GM19467 (cell line): ENCODE results near the gene SLC35E1.
"Not testable (repeated sequence)": the region's sequence is repeated elsewhere in the genome, so short reads cannot be mapped to it uniquely, and the experiment has no call there.

Experiments
- ATAC-seq: cut with Tn5 transposase; IDR thresholded peaks from one replicate; pipeline ENCODE4 v1.9.1; 2021; ENCODE audit warnings: mild to moderate bottlenecking, moderate library complexity; ENCODE audit not compliant: unreplicated experiment

Gene SLC35E1

DNA sequence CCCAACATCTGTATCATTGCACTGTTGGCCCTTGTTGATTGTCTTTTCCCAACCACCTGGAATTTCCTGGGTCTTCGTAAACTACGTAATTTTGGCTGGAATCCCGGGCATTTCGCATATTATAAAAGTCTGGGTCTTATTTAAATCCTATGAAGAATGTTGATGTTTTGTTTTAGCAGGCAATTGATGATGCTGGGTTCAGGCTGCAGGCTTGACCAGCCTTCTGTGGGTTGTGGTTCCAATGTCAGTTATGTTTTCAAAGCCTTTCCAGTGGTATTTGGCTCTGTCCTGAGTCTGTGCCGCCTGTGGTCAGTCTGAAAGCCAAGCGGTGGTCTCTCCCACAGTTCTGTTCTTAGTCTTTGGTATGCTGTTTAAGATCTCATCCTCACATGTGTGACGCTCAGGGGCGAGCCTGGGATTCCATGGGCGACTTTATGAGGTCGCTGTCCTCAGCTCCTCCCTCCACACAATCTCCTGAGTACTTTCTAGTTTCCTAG lies 12.4 kb downstream of the SLC35E1 start:
- no peak for ATAC-seq

DNA sequence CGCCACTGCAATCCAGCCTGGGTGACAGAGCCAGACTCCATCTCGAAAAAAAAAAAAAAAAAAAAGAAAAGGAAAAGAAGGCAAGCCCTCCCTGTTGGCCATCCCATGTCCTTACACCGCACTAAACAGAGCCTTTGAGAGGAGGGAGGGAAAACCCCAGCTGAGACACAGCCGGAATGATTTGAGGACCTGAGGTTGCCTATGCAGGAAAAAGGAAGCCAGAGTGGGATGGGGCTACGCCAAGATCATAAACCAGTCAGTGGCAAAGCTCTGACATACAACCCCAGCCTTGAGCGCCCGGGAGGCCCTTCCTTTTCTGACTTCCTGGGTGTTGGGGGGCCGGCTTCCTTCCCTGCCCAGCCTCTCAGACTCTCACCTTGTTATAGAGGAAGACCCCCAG lies 17.4 kb downstream of the SLC35E1 start:
- ATAC-seq, result no peak

GRCh38 chr19:16551902-16552301 lies 20.3 kb downstream of the SLC35E1 start:
- ATAC-seq, result not testable (repeated sequence)

DNA sequence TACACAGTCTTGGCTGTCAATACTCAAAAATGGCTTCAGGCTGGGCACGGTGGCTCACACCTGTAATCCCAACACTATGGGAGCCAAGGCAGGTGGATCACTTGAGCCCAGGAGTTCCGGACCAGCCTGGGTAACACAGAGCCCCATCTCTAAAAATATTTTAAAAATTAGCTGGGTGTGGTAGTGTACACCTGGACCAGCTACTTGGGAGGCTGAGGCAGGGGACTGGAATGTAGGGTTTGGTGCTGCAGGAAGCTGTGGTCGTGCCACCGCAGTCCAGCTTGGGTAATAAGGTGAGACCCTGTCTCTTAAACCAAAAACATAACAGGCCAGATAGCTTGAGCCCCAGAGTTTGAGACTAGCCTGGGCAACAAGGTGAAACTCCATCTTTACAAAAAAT lies 23.3 kb downstream of the SLC35E1 start:
- ATAC-seq, result no peak

- no peak for ATAC-seq
Measured at GRCh38 chr19:16544473-16545231, 27.6 kb downstream of the SLC35E1 start.

DNA sequence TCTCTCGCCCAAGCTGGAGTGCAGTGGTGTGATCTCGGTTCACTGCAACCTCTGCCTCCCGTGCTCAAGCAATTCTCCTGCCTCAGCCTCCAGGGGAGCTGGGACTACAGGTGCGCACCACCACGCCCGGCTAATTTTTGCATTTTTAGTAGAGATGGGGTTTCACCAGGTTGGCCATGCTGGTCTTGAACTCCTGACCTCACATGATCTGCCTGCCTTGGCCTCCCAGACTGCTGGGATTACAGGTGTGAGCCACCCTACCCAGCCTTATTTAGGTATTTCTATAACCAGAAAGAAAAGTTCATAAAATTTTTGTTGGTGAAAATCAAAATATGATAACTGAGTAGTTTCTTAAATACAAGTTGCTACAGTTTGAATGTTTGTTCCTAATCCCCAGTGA lies 28.5 kb downstream of the SLC35E1 start:
- ATAC-seq, result not testable (repeated sequence)

- no peak for ATAC-seq
Measured at GRCh38 chr19:16542910-16543472, 29.2 kb downstream of the SLC35E1 start.

DNA sequence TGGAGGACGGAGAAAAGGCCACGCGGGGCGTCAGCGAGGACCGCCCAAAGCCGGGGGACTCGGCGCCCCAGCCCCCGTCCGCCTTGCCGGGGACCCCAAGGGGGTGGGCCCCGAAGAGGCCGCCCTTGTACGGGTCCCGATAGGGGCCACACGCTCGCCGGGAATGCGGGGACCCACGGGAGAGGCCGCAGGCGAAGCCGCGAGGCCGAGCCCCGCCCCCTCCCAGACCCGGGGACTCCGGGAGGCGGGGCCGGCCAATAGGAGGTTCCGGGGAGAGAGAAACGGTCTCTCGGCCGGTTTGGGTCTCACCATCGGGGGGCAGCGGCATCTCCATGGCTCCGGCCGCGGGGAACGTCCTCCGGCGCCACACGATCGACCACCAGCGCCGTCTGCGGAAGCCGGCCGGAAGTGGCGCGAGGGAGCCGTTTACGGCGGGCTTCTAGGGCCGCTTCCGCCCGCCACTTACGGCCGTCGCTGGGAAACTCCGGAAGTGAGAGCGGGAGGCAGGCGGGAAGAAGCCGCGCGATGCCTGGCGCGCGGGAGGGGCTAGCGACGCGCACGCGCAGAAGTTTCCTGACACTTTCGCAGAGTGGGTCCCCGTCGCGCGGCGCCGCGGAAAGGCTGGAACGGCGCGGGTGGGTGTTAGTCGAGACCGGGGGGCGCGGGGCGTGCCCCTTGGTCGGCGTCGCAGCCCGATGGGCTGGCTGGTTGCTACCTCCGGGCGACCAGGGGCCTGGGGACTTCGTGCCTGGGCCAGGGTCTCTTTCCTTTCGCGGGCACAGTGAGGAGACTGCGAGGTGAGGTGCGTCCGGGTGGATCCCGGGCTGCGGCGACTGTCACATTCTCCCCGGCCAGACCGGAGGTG lies 29.9 kb downstream of the SLC35E1 start, which contains the start of gene CHERP:
Gene CHERP, minus strand, starts transcription at position 393 of the 865 bp plus-strand sequence. Its CDS starts 59 bp downstream, at position 334.
- ATAC-seq, result peak; percentile 68

DNA sequence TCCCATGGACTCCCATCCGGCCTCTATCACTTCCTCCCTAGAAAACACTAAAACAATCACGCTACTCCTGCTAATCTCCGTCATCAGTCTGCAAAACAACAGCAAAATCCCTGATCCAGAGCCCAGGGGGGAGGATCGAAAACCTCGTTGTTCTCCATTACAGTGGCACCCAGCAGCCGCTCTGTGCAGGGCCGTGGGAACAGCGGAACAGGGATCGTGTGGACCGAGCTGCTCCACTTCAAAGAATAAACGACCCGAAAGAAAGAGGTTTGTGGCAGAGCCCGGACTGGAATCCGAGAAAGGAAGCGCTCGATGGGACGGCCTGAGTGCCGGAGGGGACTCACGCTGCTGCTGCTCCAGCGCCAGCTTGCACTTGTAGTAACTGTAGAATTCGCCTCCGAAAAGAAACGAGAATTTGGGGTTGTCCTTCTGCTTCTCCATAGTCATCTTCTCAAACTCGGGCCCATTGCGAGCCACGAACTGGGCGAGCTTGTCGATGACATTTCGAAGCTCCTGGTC lies 30.6 kb downstream of the SLC35E1 start:
- no peak for ATAC-seq

- no peak for ATAC-seq
Measured at GRCh38 chr19:16540948-16541347, 31.3 kb downstream of the SLC35E1 start.

DNA sequence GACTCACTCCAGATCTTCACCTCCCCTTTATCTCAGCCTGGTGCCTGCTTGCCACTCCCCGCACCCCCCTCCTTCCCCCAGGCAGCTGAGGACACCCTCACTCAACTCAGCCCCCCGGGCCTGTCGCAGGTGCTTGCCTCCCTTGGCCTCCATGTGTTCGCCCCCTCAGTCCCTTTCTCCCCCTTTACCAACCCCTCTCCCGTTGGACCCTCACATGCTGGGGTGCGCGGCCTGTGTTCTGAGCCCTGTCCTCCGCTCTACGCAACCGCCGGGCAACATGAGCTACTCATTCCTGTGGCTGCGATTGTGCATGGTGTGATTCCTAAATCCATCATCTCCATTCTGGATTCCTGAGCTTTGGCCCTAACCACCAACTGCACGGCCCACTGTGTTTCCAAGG lies 35.1 kb downstream of the SLC35E1 start:
- no peak for ATAC-seq

DNA sequence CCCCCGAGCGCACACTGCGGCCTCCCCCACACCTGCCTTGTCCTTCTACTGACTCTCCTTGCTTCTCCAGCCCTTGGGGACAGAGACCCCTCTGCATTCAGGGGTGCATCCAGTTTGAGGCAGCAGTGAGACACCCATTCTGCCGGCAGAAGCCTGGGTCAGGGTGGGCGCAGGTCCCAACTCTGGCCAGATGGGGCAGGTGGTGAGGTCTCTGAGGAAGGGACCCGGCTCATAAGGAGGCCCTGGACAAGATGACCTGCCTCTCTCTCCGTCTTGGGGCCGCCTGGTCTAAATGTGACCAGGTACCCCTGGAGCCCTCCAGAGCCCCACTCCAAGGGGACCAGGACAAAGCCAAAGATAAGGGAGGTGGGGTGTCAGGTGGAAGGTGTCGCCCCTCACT lies 36.1 kb downstream of the SLC35E1 start:
- no peak for ATAC-seq

DNA sequence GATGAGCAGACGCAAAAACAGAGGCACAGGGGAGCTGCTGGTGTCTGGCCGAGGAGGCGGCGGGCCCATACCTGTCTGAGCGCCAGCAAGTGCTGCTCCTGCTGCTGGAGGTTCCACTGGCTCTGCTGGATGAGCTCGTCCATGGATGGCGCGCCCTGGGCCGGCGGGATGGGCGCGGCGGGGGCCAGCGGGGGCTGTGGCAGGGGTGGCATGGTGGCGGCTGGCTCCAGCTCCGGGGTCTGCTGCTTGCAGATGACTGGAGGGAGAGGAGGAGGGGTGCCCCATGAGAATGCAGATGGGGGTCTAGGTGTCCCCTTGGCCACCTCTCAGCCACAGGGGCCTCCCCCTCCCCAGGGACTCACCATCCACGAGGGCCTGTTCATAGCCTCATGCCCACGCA lies 36.8 kb downstream of the SLC35E1 start:
- no peak for ATAC-seq

GRCh38 chr19:16532440-16533234 lies 39.6 kb downstream of the SLC35E1 start:
- ATAC-seq, result no peak

GRCh38 chr19:16531380-16531669 lies 40.9 kb downstream of the SLC35E1 start:
- no peak for ATAC-seq

GRCh38 chr19:16530540-16531379 lies 41.5 kb downstream of the SLC35E1 start:
- ATAC-seq, result no peak

DNA sequence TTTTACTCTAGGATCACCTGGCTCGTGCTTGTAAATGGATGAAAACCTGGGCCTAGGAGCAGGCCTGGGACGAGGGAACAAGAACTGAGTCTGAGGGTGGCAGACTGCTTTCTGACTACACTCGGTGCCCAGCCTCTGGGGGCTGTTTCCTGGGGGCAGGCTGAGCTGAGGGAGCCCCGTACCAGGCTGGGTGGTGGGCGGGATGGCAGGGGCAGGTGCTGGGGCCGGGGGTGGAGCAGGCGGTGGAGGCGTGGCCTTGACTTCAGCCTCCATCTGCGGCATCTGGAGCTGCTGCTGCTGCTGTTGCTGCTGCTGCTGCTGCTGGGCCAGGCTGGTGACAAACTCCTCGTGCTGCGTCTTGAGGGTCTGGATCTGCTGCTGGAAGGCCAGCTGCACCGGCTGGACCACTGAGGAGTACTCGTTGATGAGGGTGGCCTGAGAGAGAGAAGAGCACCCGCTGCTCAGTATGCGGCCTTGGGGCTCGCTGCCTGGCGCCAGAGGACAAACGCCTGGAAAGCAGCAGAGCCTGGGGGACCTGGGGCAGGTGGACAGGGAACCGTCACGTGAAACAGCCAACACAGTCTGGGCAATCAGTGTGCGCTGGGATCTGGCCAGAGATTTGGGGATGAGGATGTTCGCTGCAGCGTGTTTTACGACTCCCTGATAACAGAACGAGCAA lies 42.6 kb downstream of the SLC35E1 start:
- ATAC-seq, result no peak

DNA sequence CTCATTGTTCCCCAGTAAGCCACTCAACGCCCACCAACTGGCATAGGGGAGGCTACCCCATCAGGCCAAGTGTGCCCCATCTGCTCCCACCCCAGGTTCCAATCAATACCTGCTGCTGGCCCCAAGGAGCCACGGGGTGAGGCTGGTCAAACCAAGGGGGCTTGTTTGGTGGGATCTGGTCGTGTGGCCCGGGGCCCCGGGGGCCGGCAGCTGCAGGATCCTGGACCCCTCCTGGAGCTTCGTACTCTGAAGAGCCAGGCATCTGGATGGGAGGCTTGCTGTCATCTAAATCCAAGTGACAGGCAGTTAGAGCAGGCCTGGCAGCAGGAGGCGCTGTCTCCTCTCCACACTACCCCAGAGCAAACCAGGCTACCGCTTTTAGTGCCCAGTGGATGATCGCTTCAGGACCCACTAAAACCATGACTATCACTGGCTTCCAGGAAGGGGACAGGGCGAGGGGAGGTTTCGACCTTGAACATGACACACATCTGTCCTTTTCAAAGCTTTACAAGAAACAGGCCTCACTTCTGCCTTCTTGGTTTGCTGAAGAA lies 44.2 kb downstream of the SLC35E1 start:
- ATAC-seq, result no peak
